GM12865 (cell line): ENCODE data around the gene MYCBPAP.

Source experiments
- DNase-seq: peaks from one replicate; pipeline ENCODE4 v3.0.0; 2010; ENCODE audit warnings: low read depth
- H3K4me3 ChIP-seq: 2 replicates; pipeline ENCODE4 v1.5.1; 2011; ENCODE audit warnings: mild to moderate bottlenecking, low read depth, low read length, control low read depth
- TF ChIP-seq, protein P1 (sequence below): IDR thresholded peaks from 2 replicates; pipeline ENCODE4 v1.5.1; 2011; ENCODE audit warnings: low read length, control low read depth, low read depth, inconsistent platforms; ENCODE audit not compliant: insufficient read depth; ENCODE audit errors: missing control alignments

Gene MYCBPAP

DNA sequence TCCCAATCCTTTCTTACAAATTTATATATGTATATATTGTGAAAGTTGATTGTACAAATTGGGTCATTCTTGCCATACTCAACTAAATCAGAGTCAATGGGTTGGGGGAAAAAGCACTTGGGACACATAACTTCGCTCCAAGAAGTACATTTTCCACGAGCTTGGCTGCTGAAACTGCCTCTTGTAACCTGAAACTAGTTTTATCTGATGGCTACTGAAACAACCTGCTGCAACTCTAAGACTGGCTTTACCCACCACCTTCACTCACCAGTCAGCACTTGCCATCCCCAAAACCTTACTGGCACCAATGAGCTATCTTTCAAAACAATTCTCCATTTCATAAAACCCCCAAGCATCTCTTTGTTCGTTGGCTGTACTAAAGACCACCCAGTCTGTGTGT is 14.5 kb upstream of the MYCBPAP start:
- no peak for DNase-seq
- TF ChIP-seq, protein P1, sequence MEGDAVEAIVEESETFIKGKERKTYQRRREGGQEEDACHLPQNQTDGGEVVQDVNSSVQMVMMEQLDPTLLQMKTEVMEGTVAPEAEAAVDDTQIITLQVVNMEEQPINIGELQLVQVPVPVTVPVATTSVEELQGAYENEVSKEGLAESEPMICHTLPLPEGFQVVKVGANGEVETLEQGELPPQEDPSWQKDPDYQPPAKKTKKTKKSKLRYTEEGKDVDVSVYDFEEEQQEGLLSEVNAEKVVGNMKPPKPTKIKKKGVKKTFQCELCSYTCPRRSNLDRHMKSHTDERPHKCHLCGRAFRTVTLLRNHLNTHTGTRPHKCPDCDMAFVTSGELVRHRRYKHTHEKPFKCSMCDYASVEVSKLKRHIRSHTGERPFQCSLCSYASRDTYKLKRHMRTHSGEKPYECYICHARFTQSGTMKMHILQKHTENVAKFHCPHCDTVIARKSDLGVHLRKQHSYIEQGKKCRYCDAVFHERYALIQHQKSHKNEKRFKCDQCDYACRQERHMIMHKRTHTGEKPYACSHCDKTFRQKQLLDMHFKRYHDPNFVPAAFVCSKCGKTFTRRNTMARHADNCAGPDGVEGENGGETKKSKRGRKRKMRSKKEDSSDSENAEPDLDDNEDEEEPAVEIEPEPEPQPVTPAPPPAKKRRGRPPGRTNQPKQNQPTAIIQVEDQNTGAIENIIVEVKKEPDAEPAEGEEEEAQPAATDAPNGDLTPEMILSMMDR: no peak
- no peak overlapping the region for H3K4me3 ChIP-seq

DNA sequence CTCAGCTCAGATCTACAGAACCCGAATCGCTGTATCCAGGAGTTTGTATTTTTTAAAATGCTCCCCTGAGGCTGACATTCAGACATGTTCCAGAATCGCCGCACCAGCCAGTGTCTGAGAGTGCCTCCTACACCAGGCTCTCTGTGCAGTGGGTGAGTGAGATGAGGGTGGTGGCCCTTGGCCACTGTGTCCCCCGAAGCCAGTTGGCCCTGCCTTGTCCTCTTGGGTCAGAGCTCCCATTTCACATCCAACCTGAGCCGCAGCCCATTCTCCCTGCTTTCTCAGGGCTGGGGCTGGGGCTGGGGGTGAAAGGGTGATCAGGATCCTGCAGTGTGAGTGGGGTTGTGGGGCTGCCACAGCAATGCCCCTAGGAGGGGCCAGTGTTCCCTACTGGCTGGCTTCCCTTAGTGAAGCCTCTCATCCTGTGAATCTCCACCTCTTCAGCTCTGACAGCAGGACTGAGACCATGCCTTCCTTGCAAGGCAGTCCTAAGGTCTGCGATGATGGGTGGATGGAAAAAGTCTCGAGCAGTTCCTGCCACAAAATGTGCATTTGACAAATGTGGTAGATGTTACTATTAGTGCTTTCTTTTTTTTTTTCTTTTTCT is 12.9 kb upstream of the MYCBPAP start:
- no peak for DNase-seq
- H3K4me3 ChIP-seq: no peak overlapping the region
- TF ChIP-seq, protein P1: no peak

DNA sequence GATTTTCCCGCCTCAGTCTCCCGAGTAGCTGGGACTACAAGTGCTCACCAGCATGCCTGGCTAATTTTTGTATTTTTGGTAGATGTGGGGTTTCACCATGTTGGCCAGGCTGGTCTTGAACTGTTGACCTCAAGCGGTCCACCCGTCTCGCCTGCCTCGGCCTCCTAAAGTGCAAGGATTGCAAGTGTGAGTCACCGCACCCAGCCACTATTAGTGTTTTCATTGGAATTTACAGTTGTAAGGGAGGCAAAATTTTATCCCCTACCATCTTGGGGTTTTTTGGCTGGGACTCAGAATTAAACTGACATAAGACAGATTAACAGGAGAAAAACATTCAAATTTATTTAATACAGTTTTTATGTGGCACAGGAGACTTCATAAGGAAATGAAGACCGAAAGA is 12.3 kb upstream of the MYCBPAP start:
- DNase-seq: no peak
- TF ChIP-seq, protein P1: no peak
- H3K4me3 ChIP-seq: no peak overlapping the region

DNA sequence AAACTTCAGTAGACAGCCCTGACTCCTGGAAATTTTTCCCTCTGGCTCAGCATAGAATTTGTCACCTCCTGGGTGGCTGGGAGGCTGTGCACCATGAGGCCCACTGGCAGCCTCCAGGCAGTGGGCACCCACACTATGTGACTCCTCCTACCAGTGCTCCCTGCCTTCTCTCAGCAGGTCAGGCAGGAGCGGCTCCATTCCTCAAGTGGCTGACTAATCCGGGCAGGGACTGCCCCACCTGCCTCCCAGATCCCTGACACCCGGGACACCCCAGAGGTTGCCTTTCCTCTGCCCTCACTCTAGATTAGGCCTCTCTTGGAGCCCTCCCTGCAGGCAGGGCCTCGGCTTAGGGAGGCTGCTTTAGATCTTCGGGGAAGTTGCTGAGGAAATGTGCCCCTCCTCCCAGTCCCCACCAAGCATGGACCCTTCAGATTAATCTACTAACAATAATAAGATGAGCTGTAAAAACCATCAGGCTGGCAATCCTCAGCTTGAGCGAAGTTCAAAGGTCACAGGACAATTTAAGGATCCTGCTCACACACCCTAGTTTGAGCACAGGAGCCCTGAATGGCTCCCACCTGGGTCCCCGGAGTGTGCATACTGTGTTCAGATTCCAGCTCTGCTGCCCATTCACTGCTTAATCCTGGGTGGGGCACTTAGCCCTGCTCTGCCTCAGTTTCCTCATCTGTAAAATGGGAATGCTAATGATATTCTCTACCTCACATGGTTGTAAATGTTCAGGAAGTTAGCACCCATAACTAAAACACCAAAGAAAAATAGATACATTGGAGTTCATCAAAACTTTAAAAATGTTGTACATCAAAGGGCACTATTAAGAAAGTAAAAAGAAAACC is 10.0 kb upstream of the MYCBPAP start:
- TF ChIP-seq, protein P1: no peak
- DNase-seq: no peak
- no peak overlapping the region for H3K4me3 ChIP-seq

DNA sequence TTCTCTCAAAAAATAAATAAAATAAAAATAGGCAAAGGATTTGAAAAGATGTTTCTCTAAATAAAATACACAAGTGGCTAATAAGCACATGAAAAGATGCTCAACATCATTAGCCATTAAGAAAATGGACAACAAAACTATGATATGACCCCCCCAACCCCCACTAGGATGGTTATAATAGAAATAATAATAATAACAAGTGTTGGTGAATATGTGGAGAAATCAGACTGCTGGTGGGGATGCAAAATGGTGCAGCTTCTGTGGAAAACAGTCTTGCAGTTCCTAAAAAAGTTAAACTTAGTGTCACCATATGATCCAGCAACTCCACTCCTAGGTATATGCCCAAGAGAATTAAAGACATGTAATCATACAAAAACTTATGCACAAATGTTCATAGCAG is 9.0 kb upstream of the MYCBPAP start:
- TF ChIP-seq, protein P1: no peak
- no peak for DNase-seq
- H3K4me3 ChIP-seq: no peak overlapping the region

DNA sequence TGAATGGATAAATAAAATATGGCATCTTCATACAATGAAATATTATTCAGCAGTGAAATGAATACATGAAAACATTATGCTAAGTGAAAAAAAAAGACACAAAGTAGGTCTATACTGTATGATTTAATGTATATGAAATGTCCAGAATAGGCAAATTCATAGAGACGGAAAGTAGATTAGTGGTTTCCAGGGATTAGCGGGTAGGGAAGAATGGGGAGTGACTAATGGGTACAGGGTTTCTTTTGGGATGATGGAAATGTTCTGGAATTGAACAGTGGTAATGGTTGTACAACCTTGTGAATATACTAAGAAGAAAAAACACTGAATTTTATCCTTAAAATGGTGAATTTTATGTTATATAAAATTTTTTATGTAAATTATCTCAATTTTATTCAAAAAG is 8.5 kb upstream of the MYCBPAP start:
- TF ChIP-seq, protein P1: no peak
- DNase-seq: no peak
- H3K4me3 ChIP-seq: no peak overlapping the region

DNA sequence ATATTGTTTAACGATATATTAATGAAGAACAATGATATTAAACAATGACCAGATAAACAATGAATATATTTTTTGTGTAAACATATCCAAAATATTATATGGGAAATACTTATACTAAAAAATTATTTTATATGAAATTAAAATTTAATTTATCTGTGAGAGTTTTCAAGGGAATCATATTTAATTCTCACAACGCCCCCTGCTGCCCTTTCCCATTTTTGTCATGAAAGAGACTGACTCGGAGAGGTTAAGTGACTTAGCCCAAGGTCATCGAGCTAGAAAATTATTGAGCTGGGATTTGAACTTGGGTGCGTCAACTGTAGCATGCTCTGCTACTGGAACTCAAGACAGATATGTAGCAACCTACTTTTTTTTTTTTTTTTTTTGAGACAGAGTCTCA is 7.2 kb upstream of the MYCBPAP start:
- TF ChIP-seq, protein P1: peak; percentile 31
- no peak overlapping the region for H3K4me3 ChIP-seq
- DNase-seq: peak; percentile 31
